ENCODE measurements around the gene ELOVL7.

GRCh38 chr5:60810438-60811085, 33.5 kb downstream of the ELOVL7 start:
- TF ChIP-seq POLR2AphosphoS5 (IDR thresholded peaks at IDR 0.05; ENCODE audit: low read depth, low read length): no peak
- TF ChIP-seq SIN3A (IDR thresholded peaks at IDR 0.05; ENCODE audit: borderline replicate concordance, insufficient read depth, low read length): no peak
- TF ChIP-seq, protein P1, sequence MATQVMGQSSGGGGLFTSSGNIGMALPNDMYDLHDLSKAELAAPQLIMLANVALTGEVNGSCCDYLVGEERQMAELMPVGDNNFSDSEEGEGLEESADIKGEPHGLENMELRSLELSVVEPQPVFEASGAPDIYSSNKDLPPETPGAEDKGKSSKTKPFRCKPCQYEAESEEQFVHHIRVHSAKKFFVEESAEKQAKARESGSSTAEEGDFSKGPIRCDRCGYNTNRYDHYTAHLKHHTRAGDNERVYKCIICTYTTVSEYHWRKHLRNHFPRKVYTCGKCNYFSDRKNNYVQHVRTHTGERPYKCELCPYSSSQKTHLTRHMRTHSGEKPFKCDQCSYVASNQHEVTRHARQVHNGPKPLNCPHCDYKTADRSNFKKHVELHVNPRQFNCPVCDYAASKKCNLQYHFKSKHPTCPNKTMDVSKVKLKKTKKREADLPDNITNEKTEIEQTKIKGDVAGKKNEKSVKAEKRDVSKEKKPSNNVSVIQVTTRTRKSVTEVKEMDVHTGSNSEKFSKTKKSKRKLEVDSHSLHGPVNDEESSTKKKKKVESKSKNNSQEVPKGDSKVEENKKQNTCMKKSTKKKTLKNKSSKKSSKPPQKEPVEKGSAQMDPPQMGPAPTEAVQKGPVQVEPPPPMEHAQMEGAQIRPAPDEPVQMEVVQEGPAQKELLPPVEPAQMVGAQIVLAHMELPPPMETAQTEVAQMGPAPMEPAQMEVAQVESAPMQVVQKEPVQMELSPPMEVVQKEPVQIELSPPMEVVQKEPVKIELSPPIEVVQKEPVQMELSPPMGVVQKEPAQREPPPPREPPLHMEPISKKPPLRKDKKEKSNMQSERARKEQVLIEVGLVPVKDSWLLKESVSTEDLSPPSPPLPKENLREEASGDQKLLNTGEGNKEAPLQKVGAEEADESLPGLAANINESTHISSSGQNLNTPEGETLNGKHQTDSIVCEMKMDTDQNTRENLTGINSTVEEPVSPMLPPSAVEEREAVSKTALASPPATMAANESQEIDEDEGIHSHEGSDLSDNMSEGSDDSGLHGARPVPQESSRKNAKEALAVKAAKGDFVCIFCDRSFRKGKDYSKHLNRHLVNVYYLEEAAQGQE (IDR thresholded peaks at IDR 0.05; ENCODE audit: insufficient read depth in 1 of 2, low read depth in 2 of 2, low read length in 2 of 2): no peak
